ENCODE measurements around the gene JAKMIP3.

DNA sequence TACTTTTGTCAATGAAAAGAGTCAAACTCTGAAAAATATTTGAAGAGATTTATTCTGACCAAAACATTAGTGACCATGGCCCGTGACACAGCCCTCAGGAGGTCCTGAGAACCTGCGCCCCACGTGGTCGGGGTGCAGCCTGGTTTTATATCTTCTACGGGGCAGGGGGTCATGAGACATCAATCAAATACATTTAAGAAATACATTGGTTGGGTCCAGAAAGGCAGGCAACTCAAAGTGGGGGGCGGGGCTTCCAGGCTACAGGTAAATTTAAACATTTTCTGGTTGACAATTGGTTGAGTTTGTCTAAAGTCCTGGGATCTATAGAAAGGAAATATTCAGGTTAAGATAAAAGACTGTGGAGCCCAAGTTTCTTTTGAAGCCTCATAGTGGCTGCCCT lies 49.2 kb upstream of the JAKMIP3 start:
- TF ChIP-seq, protein P1, sequence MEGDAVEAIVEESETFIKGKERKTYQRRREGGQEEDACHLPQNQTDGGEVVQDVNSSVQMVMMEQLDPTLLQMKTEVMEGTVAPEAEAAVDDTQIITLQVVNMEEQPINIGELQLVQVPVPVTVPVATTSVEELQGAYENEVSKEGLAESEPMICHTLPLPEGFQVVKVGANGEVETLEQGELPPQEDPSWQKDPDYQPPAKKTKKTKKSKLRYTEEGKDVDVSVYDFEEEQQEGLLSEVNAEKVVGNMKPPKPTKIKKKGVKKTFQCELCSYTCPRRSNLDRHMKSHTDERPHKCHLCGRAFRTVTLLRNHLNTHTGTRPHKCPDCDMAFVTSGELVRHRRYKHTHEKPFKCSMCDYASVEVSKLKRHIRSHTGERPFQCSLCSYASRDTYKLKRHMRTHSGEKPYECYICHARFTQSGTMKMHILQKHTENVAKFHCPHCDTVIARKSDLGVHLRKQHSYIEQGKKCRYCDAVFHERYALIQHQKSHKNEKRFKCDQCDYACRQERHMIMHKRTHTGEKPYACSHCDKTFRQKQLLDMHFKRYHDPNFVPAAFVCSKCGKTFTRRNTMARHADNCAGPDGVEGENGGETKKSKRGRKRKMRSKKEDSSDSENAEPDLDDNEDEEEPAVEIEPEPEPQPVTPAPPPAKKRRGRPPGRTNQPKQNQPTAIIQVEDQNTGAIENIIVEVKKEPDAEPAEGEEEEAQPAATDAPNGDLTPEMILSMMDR (IDR thresholded peaks at IDR 0.05): no peak
- TF ChIP-seq POLR2A (IDR thresholded peaks at IDR 0.05): no peak

Data from esophagus squamous epithelium (tissue), 4 donors.